GM23248 (cell line): Measurements from ENCODE around the gene SLC8B1. TPM values are rescaled to one million over a fixed set of nuclear protein-coding genes. Genes with fewer than 3 reads are reported as not detected.

ENCODE experiments used
- DNase-seq: peaks from one replicate; pipeline ENCODE4 v3.0.0-alpha.2; 2015
- H2AFZ ChIP-seq: fragments of 200-600 bp; sonication (generic); 2 replicates; pipeline ENCODE4 v1.6.1; 2016; ENCODE audit warnings: antibody characterized with exemption
- H3F3A ChIP-seq: fragments of 200-600 bp; sonication (generic); 2 replicates; pipeline ENCODE4 v1.6.1; 2016; ENCODE audit warnings: mild to moderate bottlenecking, antibody characterized with exemption, mixed run types; ENCODE audit not compliant: insufficient read depth
- H3K27ac ChIP-seq: fragments of 200-600 bp; sonication (generic); 2 replicates; pipeline ENCODE4 v1.5.1; 2016; ENCODE audit warnings: mild to moderate bottlenecking
- H3K27me3 ChIP-seq: fragments of 200-600 bp; sonication (generic); replicated peaks from 2 replicates; pipeline ENCODE4 v1.6.1; 2016; ENCODE audit warnings: mild to moderate bottlenecking; ENCODE audit not compliant: insufficient read depth
- H3K36me3 ChIP-seq: fragments of 200-600 bp; sonication (generic); 2 replicates; pipeline ENCODE4 v1.6.1; 2016; ENCODE audit warnings: low read depth, mild to moderate bottlenecking
- H3K4me1 ChIP-seq: fragments of 200-600 bp; sonication (generic); 2 replicates; pipeline ENCODE4 v1.6.1; 2016; ENCODE audit warnings: mild to moderate bottlenecking; ENCODE audit not compliant: insufficient read depth
- H3K4me2 ChIP-seq: fragments of 200-600 bp; sonication (generic); one replicate; pipeline ENCODE4 v1.6.1; 2016; ENCODE audit warnings: mild to moderate bottlenecking; ENCODE audit not compliant: unreplicated experiment
- H3K4me3 ChIP-seq: fragments of 200-600 bp; sonication (generic); 2 replicates; pipeline ENCODE4 v1.5.1; 2016; ENCODE audit warnings: mild to moderate bottlenecking
- H3K79me2 ChIP-seq: fragments of 200-600 bp; sonication (generic); 2 replicates; pipeline ENCODE4 v1.6.1; 2016; ENCODE audit warnings: mild to moderate bottlenecking; ENCODE audit not compliant: insufficient read depth
- H3K9ac ChIP-seq: fragments of 200-600 bp; sonication (generic); 2 replicates; pipeline ENCODE4 v1.6.1; 2016; ENCODE audit warnings: mild to moderate bottlenecking
- H3K9me2 ChIP-seq: fragments of 200-600 bp; sonication (generic); 2 replicates; pipeline ENCODE4 v1.6.1; 2016; ENCODE audit warnings: mixed run types, mild to moderate bottlenecking, moderate library complexity; ENCODE audit not compliant: insufficient read depth
- H3K9me3 ChIP-seq: fragments of 200-600 bp; sonication (generic); one replicate; pipeline ENCODE4 v1.6.1; 2017; ENCODE audit warnings: low read depth
- H4K20me1 ChIP-seq: fragments of 200-600 bp; sonication (generic); 2 replicates; pipeline ENCODE4 v1.6.0; 2016; ENCODE audit not compliant: insufficient read depth
- EZH2 ChIP-seq: fragments of 200-600 bp; sonication (generic); IDR thresholded peaks from 2 replicates; pipeline ENCODE4 v1.6.1; 2018; ENCODE audit warnings: antibody characterized with exemption, mild to moderate bottlenecking; ENCODE audit not compliant: insufficient read depth, poor library complexity, severe bottlenecking
- EZH2phosphoT487 ChIP-seq: fragments of 200-600 bp; sonication (generic); IDR thresholded peaks from 2 replicates; pipeline ENCODE4 v1.6.1; 2018; ENCODE audit warnings: antibody characterized with exemption, moderate library complexity, mild to moderate bottlenecking, low read depth; ENCODE audit not compliant: insufficient read depth
- WGBS, 2 experiments: methylation state at CpG; one replicate each; pipeline ENCODE4 v1.1.6; 2015 to 2017; ENCODE audit warnings: low lambda C conversion rate in 2 of 2, low coverage in 1 of 2; ENCODE audit errors: missing lambda C conversion rate in 2 of 2; 5-methylcytosine and 5-hydroxymethylcytosine counted together
- in situ Hi-C: fragments of 300-500 bp; cut with MboI; formaldehyde crosslinking; loops from 2 replicates; pipeline ENCODE4 v1.15.0; 2020
- polyA plus RNA-seq: library from polyadenylated mRNA; unstranded; fragments of >200 nt; fragmentation: Nextera tagmentation; extraction: Ambion mirVana; gene quantifications from 2 replicates; pipeline ENCODE4 v1.2.1, GENCODE V29; 2016
- total RNA-seq: library from RNA; depleted of rRNA; stranded (reverse); fragments of >200 nt; shearing (Covaris generic); gene quantifications from 2 replicates; pipeline ENCODE4 v1.2.3, GENCODE V29; 2014

SLC8B1 gene
- total and polyA plus RNA-seq, 2 experiments from 2014 or later, result 6.6 to 9.0 TPM

GRCh38 chr12:113333877-113334785 is 778 bp downstream of the SLC8B1 start:
- TF ChIP-seq EZH2phosphoT487, result no peak
- TF ChIP-seq EZH2, result no peak
- Histone ChIP-seq H3K36me3 (no peaks in the 10 kb centered on the region), H3K27ac (no peak overlapping the region), H3K9me3 (no peaks in the 10 kb centered on the region), H3F3A (no peaks in the 10 kb centered on the region), H3K4me3 (peak overlapping the region; percentile 75), H4K20me1 (no peaks in the 10 kb centered on the region), H3K27me3 (no peaks in the 10 kb centered on the region), H2AFZ (peak overlapping the region; percentile 81), H3K9ac (peak overlapping the region; percentile 74), H3K79me2 (no peaks in the 10 kb centered on the region), H3K9me2 (no peaks in the 10 kb centered on the region), H3K4me2 (peak overlapping the region; percentile 81), H3K4me1 (no peaks in the 10 kb centered on the region)
- in situ Hi-C loops, result no loop called here
- 23 to 28% methylated on average over 26 to 27 of the region's 27 CpGs for WGBS, 2 experiments
- peak; percentile 21 for DNase-seq

GRCh38 chr12:113333418-113333750 is 1.5 kb downstream of the SLC8B1 start:
- H3K4me1 ChIP-seq, result no peaks in the 10 kb centered on the region
- H2AFZ ChIP-seq, result no peak overlapping the region
- H3K9ac ChIP-seq, result no peak overlapping the region
- H3K27ac ChIP-seq, result no peak overlapping the region
- no peak for TF ChIP-seq EZH2phosphoT487
- no peak for TF ChIP-seq EZH2
- no peaks in the 10 kb centered on the region for H3K79me2 ChIP-seq
- WGBS, 2 experiments, result 84 to 98% methylated on average over 5 of the region's 5 CpGs
- no peaks in the 10 kb centered on the region for H3K36me3 ChIP-seq
- in situ Hi-C loops, result no loop called here
- no peaks in the 10 kb centered on the region for H3K27me3 ChIP-seq
- no peaks in the 10 kb centered on the region for H3F3A ChIP-seq
- DNase-seq, result no peak
- H3K9me2 ChIP-seq, result no peaks in the 10 kb centered on the region
- no peak overlapping the region for H3K4me2 ChIP-seq
- no peaks in the 10 kb centered on the region for H4K20me1 ChIP-seq
- no peak overlapping the region for H3K4me3 ChIP-seq
- no peaks in the 10 kb centered on the region for H3K9me3 ChIP-seq

- H3K9ac ChIP-seq, result no peak overlapping the region
- in situ Hi-C loops, result no loop called here
Observed at GRCh38 chr12:113332688-113333417, 2.1 kb downstream of the SLC8B1 start.

GRCh38 chr12:113330505-113330904 is 4.4 kb downstream of the SLC8B1 start:
- Histone ChIP-seq H3K4me2 (no peak overlapping the region), H3K9ac (no peak overlapping the region), H3K4me3 (no peak overlapping the region), H2AFZ (no peak overlapping the region), H3F3A (0 out of 2 replicates have a peak, but pooled peaks cover 14% of the 10 kb centered on the region), H3K9me3 (no peaks in the 10 kb centered on the region), H3K79me2 (no peaks in the 10 kb centered on the region), H3K27me3 (no peaks in the 10 kb centered on the region), H3K36me3 (no peaks in the 10 kb centered on the region), H4K20me1 (no peaks in the 10 kb centered on the region), H3K27ac (no peak overlapping the region), H3K4me1 (peaks cover 4% of the 10 kb centered on the region; the same call in 1 of the 2 replicates), H3K9me2 (no peaks in the 10 kb centered on the region)
- 95 to 96% methylated on average over 2 of the region's 2 CpGs for whole genome bisulfite sequencing, 2 experiments
- TF ChIP-seq EZH2phosphoT487, result no peak
- TF ChIP-seq EZH2, result no peak
- no peak for DNase-seq
- in situ Hi-C loops, result no loop called here

More at GRCh38 chr12:113332688-113333417, 2.1 kb downstream of the SLC8B1 start:
- H2AFZ ChIP-seq, result no peak overlapping the region
- no peaks in the 10 kb centered on the region for H3K9me3 ChIP-seq
- no peaks in the 10 kb centered on the region for H3K36me3 ChIP-seq
- no peak for DNase-seq
- H4K20me1 ChIP-seq, result no peaks in the 10 kb centered on the region
- no peak overlapping the region for H3K27ac ChIP-seq
- no peak overlapping the region for H3K4me2 ChIP-seq
- no peaks in the 10 kb centered on the region for H3K79me2 ChIP-seq
- no peaks in the 10 kb centered on the region for H3K4me1 ChIP-seq
- H3K27me3 ChIP-seq, result no peaks in the 10 kb centered on the region
- TF ChIP-seq EZH2phosphoT487 (no peak), EZH2 (no peak)
- H3F3A ChIP-seq, result no peaks in the 10 kb centered on the region
- WGBS, 2 experiments, result 86 to 89% methylated on average over 17 of the region's 17 CpGs
- H3K9me2 ChIP-seq, result no peaks in the 10 kb centered on the region
- H3K4me3 ChIP-seq, result no peak overlapping the region
